NCI-H1930 (cell line): ENCODE data around the gene C11orf65.

Experiments
- DNase-seq, 2 experiments: peaks; one replicate each; lab custom pipeline; 2025; lab: John Stamatoyannopoulos, UW

Gene C11orf65, protein sequence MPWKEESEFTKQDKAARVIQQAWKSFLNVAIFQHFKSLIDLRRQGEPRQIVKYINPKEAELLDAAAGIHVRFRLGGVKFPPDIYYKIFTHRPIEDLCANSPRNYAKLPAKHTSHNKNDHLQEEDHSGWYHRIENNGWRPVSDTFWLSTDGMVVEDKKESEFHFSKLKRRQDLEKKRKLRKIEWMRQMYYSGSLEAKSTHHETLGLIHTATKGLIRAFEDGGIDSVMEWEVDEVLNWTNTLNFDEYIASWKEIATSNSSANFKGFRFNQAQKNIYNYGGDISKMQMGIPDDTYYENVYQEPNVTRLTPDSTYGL

GRCh38 chr11:108467091-108467823, at the start of gene C11orf65:
Gene C11orf65, minus strand, starts transcription at chr11:108467529. Its CDS starts 5,970 bp downstream, at chr11:108461559.
- DNase-seq, result peak; percentile 91 to 93

DNA sequence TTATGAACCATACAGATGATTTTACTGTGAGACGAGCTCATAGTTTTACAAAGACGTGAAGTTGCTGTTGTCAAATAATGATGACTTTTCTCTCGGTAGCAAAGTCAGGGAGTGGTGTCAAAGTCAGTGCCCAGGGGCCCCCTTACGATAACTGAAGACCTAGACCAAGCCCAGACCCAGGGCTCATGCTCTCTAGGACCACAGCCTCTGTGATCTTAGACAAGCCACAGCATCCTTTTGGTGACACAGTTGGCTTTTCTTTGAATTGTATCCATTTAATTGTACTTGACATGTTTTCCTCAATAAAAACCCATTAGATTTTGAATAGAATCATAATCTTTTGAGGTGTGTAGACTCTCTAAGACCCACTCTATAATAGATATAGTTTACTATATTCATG, 48.8 kb upstream of the C11orf65 start:
- no peak for DNase-seq

- DNase-seq, result no peak
These were observed 45.4 kb upstream of the C11orf65 start for GRCh38 chr11:108512708-108513107.

GRCh38 chr11:108511851-108512474, 44.6 kb upstream of the C11orf65 start:
- DNase-seq, result no peak

GRCh38 chr11:108508653-108509593, 41.6 kb upstream of the C11orf65 start:
- no peak for DNase-seq

DNA sequence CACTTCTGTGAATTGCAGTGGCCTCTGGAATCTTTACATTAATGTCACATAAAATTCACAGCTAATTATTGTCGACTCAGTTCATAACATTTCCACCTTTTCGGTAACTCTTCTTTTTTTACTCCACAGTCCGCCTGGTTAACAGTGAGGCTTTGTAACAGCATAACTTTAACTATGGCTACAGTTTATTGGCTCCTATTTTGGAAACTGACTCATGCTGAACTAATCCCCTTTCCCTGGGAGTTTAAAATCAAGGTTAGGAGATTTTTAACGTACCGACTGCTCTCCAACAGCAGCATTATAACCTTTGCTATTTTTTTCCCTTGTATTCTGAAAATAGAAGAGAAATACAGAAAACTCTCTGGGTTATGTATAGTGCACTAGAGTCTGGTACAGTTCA, 34.1 kb upstream of the C11orf65 start:
- no peak for DNase-seq

DNA sequence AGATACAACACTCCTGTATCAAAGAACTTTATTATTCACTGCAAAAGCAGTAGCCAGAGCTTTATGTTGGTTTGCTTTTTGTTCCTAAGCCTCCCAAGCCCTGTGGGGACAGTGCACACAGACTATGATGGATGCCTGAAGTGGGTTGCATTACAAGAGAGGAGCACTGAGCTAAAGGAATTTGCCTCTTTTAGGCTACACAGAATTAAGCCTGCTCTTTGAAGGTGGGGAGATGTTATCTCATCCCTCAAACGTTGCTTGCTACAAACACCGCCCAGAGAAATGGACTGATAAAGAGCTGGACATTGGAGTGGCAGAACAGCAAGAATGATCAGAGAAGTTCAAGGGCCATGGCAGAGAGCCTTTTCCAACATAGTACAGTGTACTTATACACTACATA, 33.4 kb upstream of the C11orf65 start:
- no peak for DNase-seq

DNA sequence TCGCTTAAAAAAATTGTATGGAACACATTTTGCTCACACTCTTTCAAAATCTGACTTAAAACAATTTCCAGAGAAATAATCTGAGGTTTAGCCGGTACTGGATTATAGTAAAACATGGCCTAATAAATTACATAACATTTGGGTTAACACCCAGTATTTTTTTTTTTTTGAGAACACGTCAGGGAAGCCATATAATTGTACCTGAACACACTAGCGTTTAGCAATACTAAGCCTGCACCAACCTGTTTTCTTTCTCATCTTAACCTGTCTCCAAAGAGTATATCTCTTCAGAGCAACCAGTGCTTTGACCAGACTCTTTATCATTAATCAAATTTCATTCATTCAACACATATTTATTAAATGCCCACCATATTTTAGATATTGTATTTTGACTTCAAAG, 32.8 kb upstream of the C11orf65 start:
- no peak for DNase-seq

GRCh38 chr11:108498816-108499408, 31.6 kb upstream of the C11orf65 start:
- no peak for DNase-seq

GRCh38 chr11:108498046-108498815, 30.9 kb upstream of the C11orf65 start, which contains the start of gene POGLUT3:
Gene POGLUT3, minus strand, starts transcription at chr11:108498384. Its CDS starts 18 bp downstream, at chr11:108498366.
- peak; percentile 55 to 59 for DNase-seq

- peak; percentile 50 to 65 for DNase-seq
These were observed 30.2 kb upstream of the C11orf65 start for GRCh38 chr11:108497317-108498045.

GRCh38 chr11:108496643-108497256, 29.4 kb upstream of the C11orf65 start:
- no peak for DNase-seq

DNA sequence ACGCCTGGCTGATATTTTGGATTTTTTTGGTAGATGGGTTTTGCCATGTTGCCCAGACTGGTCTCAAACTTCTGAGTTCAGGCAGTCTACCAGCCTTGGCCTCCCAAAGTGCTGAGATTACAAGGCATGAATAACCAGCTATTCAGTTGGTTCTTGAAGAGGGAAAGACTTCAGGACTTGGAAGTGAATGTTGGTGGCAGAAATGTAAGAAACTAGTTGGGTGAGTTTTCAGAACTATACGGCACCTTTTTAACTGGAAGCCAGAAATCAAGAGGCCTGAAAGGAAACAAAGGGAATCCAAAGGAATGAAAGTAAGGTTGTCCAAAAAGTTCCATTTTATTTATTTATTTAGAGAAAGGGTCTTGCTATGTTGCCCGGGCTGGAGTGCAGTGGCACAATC, 28.0 kb upstream of the C11orf65 start:
- no peak for DNase-seq

GRCh38 chr11:108494182-108494581, 26.9 kb upstream of the C11orf65 start:
- no peak for DNase-seq

DNA sequence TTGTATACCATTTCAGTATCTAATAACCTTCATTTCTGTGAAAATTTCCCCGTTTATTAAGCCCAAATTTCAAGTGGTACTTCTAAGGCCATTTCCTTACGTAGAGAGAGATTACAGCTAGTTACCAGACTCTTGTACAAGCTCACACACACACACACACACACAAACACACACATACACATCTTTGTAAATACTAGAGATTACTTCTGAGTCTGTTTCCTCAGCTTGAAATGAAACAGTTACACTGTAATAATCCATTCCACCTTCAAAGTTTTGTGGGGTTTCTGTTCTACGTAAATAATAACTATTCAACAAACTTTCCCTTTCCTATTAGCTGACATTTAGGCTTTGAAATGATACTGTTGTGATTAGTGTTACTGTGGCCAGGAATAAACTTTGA, 24.6 kb upstream of the C11orf65 start:
- no peak for DNase-seq

- DNase-seq, result no peak
These were observed 19.5 kb upstream of the C11orf65 start for GRCh38 chr11:108486828-108487227.

GRCh38 chr11:108486331-108486730, 19.0 kb upstream of the C11orf65 start:
- no peak for DNase-seq

GRCh38 chr11:108483163-108483562, 15.8 kb upstream of the C11orf65 start:
- no peak for DNase-seq
